AML-193 (cell line): ENCODE measurements around the gene BAG5.

Experiments
- DNase-seq, 2 experiments: peaks; one replicate each; lab custom pipeline; 2025; lab: John Stamatoyannopoulos, UW

Gene BAG5

DNA sequence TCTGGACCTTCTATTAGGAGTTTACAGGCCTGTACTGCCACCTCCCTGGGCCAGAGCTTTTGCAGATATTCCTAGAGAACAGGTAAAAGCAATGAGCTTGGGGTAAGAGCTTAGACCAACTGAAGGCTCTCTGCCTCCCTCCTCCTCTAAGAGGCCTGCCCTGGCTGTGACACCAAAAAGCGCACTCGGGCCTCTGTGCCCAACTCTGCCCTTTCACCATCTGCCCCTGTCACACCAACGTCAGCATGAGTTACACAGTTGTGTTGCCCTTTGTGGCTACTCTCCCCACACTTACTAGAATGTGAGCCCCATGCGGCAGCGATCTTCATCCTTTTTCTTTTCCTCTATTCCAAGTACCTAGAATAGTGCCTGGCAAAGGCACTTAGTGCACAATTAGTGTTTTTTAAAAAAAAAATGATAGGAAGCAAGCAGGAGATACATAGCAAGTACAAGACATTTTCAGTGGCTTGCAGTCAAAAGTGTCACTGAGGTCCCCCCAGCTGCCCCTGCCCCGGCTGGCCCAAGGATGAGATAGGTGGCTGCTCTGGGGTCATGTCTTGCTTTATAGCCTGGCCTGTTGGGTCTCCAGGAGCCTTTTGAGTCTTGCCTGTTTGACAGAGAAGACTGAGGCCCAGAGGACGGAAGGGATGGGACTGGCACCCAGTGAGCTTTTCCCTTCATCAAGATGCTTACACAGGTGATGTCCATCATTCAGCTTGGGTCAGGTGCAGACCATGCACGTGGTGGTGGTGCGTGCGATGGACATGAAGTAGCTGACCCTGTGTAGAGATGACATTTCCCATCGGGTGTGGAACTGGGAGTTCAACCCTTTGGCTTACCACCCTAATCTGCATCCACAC is 52.4 kb downstream of the BAG5 start:
- DNase-seq, result no peak

- no peak for DNase-seq
Observed at GRCh38 chr14:103508521-103509329, 53.7 kb downstream of the BAG5 start.

GRCh38 chr14:103507751-103508150 is 54.7 kb downstream of the BAG5 start:
- no peak for DNase-seq
